Measurements from ENCODE around the gene KIT.

The KIT gene

GRCh38 chr4:54661169-54661568 is 3.4 kb downstream of the KIT start:
- DNase-seq, result no peak

- no peak for DNase-seq
These were observed 3.9 kb downstream of the KIT start for GRCh38 chr4:54661686-54662085.

- no peak for DNase-seq
These were observed 4.4 kb downstream of the KIT start for GRCh38 chr4:54662123-54662522.

GRCh38 chr4:54662901-54663585 is 5.3 kb downstream of the KIT start:
- no peak for DNase-seq

GRCh38 chr4:54664400-54664799 is 6.6 kb downstream of the KIT start:
- no peak for DNase-seq

GRCh38 chr4:54668014-54668611 is 10.4 kb downstream of the KIT start:
- DNase-seq, result no peak

- no peak for DNase-seq
These were observed 12.1 kb downstream of the KIT start for GRCh38 chr4:54669831-54670230.

- no peak for DNase-seq
These were observed 18.1 kb downstream of the KIT start for GRCh38 chr4:54675721-54676461.

GRCh38 chr4:54676658-54677057 is 18.9 kb downstream of the KIT start:
- DNase-seq, result no peak

- DNase-seq, result no peak
These were observed 19.7 kb downstream of the KIT start for GRCh38 chr4:54677416-54677815.

- DNase-seq, result no peak
These were observed 20.3 kb downstream of the KIT start for GRCh38 chr4:54677853-54678650.

- no peak for DNase-seq
These were observed 21.1 kb downstream of the KIT start for GRCh38 chr4:54678826-54679225.

GRCh38 chr4:54679813-54680212 is 22.1 kb downstream of the KIT start:
- DNase-seq, result no peak

- DNase-seq, result peak; percentile 44
These were observed 26.0 kb downstream of the KIT start for GRCh38 chr4:54683616-54684346.

- DNase-seq, result no peak
These were observed 28.1 kb downstream of the KIT start for GRCh38 chr4:54685810-54686209.

GRCh38 chr4:54687887-54688841 is 30.4 kb downstream of the KIT start:
- no peak for DNase-seq

- DNase-seq, result no peak
These were observed 37.6 kb downstream of the KIT start for GRCh38 chr4:54695337-54695736.

GRCh38 chr4:54695788-54696187 is 38.0 kb downstream of the KIT start:
- no peak for DNase-seq

GRCh38 chr4:54696649-54697048 is 38.9 kb downstream of the KIT start:
- DNase-seq, result no peak

GRCh38 chr4:54700986-54701385 is 43.2 kb downstream of the KIT start:
- DNase-seq, result no peak

- DNase-seq, result no peak
These were observed 45.4 kb downstream of the KIT start for GRCh38 chr4:54703182-54703581.

Data from DMS53 (cell line).